ENCODE results near the gene PRSS36.

DNA sequence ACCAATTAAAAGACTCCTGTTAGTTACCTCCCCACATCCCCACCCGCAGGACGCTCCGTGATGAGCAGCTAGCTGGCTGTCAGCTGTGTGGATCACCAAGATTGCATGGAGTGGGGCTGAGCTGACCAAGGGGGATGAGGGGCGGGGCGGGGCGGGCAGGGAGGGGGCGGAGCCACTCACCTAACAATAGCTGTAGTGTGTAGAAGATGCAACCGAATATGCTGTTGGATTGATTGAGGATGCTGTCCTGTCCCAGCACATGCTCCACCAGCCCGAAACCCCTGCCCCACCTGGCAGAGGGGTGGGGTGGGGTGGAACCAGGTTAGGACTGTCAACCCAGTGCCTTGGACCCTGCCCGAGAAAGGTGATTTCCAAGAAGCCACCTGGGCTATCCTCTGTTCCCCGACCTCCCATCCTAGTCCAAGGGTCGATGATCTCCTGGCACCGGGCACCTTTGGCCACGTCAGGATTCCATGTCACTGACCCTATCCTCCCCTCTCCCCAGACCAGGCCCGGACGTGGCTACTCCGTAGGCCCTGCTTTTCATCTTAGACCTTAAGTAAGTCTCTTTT, 56.6 kb downstream of the PRSS36 start:
- TF ChIP-seq, protein P1, sequence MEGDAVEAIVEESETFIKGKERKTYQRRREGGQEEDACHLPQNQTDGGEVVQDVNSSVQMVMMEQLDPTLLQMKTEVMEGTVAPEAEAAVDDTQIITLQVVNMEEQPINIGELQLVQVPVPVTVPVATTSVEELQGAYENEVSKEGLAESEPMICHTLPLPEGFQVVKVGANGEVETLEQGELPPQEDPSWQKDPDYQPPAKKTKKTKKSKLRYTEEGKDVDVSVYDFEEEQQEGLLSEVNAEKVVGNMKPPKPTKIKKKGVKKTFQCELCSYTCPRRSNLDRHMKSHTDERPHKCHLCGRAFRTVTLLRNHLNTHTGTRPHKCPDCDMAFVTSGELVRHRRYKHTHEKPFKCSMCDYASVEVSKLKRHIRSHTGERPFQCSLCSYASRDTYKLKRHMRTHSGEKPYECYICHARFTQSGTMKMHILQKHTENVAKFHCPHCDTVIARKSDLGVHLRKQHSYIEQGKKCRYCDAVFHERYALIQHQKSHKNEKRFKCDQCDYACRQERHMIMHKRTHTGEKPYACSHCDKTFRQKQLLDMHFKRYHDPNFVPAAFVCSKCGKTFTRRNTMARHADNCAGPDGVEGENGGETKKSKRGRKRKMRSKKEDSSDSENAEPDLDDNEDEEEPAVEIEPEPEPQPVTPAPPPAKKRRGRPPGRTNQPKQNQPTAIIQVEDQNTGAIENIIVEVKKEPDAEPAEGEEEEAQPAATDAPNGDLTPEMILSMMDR (IDR thresholded peaks at IDR 0.05 in 4 of 5, conservative IDR thresholded peaks at IDR 0.05 in 1 of 5), result no peak
- TF ChIP-seq POLR2A (IDR thresholded peaks at IDR 0.05), result no peak

Measured in gastrocnemius medialis (tissue), 4 donors.